GM19324 (cell line): ENCODE measurements around the gene PLBD2.

ENCODE experiments used
- ATAC-seq: cut with Tn5 transposase; IDR thresholded peaks from one replicate; pipeline ENCODE4 v1.9.1; 2021; ENCODE audit warnings: mild to moderate bottlenecking, moderate library complexity; ENCODE audit not compliant: unreplicated experiment, low FRiP score

Gene PLBD2

DNA sequence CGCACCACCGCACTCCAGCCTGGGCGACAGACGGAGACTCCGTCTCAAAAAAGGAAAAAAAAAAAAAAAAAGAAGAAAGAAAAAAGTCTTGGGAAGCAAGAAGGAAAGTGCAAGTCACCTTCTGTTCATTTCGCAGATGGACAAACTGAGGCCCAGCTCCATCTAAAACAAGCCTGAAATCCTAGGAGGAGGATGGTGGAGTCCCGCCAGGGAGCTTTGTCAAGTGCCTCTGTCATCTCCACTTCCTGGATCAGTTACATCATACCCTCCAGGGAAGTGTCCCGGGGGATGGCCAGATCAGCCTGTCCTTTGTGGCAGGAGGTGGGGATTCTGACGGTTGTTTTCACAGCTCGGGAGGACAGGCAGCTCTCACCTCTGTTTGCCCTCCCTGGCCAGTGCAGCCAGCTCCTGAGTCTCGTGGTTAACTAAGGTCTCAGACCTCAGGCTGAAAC lies 55.1 kb downstream of the PLBD2 start:
- ATAC-seq, result no peak

DNA sequence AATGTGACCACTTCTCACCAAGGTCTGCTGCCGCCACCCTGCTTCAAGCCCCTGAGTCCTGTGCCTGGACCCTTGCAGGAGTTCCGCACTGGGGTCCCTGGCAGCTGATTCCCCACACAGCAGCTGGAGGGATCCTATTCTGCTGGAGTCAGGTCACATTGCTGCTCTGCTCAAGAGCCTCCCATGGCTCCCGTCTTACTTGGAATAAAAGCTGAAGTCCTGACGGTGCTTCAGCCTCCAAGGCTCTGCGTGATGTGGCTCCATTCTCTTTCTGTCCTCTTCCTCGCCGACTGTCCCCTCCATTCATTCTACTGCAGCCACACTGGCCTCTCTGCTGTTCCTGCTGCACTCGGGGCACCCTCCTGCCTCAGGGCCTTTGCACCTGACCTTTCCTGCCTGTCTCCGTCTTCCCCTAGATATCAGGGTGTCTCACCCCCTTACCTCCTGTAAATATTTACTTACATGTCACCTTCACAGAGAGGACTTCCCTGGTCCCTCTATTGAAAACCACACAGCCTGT lies 56.2 kb downstream of the PLBD2 start:
- no peak for ATAC-seq

DNA sequence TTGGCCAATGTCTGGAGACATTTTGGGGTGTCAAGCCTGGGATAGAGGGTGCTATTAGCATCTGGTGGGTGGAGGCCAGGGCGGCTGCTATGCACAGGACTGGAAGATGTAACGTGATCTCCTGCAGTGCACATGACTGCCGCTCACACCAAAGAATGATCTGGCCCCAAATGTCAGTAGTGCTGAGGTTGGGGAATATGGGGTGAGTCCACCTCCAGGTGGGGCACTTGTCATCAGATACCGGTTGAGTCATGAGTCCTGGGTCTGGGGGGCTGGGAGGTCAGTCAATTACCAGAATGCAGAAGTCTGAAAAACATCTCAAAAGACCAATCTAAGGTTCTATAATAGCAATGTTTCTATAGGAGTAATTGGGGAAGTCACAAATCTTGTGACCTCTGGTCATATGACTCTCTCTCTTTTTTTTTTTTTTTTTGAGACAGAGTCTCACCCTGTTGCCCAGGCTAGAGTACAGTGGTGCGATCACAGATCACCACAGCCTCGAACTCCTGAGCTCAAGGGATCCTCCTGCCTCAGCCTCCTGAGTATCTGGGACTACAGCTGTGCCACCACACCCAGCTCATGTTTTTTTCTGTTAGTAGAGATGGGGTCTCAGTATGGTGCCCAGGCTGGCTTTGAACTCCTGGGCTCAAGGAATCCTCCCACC lies 57.8 kb downstream of the PLBD2 start:
- ATAC-seq, result no peak

GRCh38 chr12:113418213-113418879 lies 60.0 kb downstream of the PLBD2 start:
- no peak for ATAC-seq

DNA sequence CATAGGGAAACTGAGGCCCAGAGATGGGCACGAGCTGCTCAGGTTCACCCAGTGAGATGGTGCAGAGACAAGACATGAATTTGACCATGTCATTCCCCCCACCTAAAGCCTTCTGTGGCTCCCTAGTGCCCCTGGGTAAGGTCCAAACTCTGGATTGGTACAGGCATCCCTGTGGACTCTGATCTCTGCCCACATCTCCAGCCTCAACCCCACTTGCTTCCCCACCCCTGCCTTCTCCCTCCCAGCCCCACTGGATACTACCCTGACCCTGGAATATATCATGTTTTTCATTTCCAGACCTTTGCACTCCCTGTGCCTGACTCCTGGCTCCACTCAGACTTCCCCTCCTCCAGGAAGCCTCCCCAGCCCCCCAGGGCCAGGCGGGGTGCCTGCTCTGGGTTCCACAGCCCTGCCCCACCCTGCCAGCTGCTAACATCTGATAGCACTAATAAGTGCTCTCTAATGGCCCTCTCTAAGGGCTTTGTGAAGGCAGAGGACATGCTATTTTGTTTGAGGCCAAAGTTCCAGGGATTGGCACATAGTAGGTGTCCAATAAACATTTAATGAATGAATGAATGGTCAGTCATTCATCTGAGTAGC lies 62.7 kb downstream of the PLBD2 start:
- no peak for ATAC-seq

GRCh38 chr12:113422030-113422885 lies 63.9 kb downstream of the PLBD2 start, which contains the start of gene SDSL:
TSS of gene SDSL (plus strand) at chr12:113422380. CDS start at chr12:113427983, 5,603 bp downstream.
- peak; percentile 79 for ATAC-seq

DNA sequence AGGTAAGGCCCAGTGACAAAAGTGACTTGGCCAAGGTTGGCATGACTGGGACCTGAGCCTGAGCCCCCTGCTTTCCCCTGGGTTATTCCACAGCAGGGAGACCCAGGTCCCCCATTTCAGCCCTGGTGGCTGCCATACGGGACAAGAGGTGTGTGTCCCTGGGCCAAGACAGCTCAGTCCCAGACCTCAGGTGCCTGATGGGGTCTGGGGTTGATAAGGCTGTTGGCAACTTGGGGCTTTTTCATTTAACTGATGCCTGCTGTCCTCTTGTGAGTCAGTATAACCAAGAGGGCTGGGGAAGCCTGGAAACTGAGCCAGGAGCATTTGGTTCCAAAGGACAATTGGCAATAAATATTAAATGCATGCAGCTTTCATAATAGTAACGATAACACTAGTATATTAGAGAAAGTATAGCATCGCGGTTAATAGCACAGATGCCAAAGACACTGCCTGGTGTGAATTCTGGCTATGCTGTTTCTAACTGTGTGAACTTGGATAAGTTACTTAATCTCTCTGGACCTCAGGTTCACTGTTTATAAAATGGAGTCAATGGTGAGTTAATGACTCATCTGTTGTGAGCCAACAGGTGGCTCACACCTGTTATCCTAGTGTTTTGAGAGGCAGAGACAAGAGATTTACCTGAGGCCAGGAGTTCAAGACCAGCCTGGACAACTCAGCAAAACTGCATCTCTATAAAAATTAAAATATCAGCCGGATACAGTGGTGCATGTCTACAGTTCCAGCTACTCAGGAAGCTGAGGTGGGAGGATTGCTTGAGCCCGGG lies 64.7 kb downstream of the PLBD2 start:
- no peak for ATAC-seq

GRCh38 chr12:113424456-113424855 lies 66.1 kb downstream of the PLBD2 start:
- ATAC-seq, result no peak

DNA sequence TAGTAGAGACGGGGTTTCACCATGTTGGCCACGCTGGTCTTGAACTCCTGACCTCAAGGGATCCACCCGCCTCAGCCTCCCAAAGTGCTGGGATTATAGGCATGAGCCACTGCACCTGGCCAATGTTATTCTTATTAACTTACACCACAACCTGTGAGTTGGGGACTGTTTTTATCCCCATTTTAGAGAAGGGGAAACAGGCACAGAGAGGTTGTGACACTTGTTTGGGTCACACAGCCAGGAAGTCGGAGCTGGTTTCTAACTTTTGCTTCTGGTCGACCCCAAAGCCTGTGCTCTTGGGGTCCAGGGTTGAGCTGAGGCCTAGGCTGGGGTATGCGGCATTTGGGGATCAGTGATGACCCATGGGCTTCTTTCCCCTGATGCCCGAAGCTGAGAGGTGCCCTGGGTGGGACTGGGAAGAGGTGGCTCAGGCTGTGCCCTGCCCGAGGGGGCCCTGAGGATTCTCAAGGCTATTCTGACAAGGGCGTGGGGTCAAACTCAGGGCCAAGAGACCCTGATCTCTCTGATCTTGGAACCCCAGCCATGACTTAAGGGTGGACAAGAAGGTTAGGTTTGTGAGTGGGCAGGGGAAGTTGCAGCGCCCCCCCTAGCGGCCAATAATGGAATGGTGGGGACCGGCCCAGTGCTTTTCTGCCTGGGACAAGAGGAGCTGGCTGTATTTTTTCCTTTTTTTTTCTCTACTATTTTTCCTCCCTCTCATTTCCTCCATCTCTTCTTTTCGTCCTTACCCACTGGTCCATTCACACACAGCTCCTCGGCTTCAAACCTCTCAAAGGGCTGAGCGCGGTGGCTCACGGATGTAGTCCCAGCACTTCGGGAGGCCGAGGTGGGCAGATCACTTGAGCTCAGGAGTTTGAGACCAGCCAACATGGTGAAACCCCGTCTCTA lies 66.8 kb downstream of the PLBD2 start:
- no peak for ATAC-seq

DNA sequence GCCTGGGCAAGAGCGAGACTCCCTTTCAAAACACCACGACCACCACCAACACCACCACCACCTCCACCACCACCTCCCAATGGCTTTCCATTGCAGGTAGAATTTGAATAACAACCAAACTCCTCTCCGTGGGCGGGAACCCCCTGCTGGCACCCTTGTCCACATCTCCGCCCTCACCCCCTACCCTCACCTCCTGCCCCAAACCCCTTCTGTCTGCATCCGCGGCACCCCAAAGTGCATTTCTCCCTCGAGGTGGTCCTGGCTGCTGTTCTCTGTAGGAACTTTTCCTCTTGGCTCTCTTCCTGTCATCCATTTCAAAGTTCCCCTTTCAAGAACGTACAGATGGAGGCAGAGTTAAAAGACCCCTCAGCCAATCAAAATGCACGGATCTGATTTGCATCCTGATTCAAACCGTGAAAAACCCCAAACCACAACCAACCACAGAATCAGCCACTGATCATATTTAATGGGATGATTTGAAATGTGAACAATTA lies 67.6 kb downstream of the PLBD2 start:
- no peak for ATAC-seq

DNA sequence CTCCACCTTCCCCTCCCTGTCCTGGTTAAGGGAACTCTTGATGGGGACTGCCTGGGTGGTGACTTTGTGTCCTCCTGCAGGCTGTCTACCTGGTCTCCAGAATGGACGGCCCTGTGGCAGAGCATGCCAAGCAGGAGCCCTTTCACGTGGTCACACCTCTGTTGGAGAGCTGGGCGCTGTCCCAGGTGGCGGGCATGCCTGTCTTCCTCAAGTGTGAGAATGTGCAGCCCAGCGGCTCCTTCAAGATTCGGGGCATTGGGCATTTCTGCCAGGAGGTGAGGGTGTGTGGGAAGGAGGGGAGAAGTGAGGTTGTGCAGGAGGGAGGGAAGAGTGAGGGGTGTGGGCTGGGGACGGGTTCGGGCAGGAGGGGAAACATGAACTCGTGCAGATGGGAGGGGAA lies 69.5 kb downstream of the PLBD2 start:
- ATAC-seq, result no peak

DNA sequence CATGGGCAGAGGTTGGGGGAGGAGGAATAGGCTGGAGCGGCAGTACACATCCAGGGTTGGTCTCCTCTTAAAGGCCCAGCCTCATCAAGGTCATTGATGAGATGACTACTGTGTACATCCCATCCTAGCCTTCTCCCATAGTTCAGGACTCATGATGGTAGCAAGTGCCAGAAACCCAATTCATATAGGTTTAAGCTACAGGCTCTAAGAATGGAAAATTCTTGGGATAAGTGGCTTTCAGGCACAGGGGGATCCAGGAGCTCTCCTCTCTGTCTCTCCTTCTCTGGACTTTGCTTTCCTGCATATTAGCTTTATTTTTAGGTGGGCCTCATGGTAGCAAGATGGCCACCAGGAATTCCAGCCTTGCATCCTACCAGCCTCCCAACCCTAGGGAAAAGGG lies 70.1 kb downstream of the PLBD2 start:
- ATAC-seq, result no peak

DNA sequence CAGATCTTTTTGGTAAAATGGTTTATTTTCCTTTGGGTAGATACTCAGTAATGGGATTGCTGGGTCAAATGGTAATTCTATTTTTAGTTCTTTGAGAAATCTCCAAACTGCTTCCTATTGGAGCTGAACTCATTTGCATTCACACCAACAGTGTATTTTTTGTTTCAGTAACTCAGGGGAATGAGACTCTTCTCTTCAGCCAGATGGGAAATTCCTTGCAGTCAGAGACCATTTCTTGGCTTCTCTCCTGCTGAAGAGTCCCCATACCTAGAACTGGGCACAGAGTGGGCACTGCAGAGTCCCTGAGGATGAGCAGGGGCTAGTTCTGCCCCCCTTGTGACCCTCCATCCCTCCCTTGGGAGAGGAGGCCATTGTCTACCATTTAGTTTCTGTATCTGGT lies 74.6 kb downstream of the PLBD2 start:
- ATAC-seq, result no peak

GRCh38 chr12:113435367-113435766 lies 77.0 kb downstream of the PLBD2 start:
- no peak for ATAC-seq

- ATAC-seq, result no peak
Measured at GRCh38 chr12:113436586-113436985, 78.2 kb downstream of the PLBD2 start.

- ATAC-seq, result no peak
Measured at GRCh38 chr12:113436993-113437728, 78.8 kb downstream of the PLBD2 start.

- ATAC-seq, result no peak
Measured at GRCh38 chr12:113437729-113438100, 79.3 kb downstream of the PLBD2 start.
